GM19372 (cell line): Measurements from ENCODE around the gene DYRK3.
"Not testable (repeated sequence)": the region's sequence is repeated elsewhere in the genome, so short reads cannot be mapped to it uniquely, and the experiment has no call there.

Experiments
- ATAC-seq: cut with Tn5 transposase; IDR thresholded peaks from one replicate; pipeline ENCODE4 v1.9.1; 2021; ENCODE audit warnings: mild to moderate bottlenecking, low read depth, moderate library complexity; ENCODE audit not compliant: unreplicated experiment

Gene DYRK3

GRCh38 chr1:206628916-206629315, 6.4 kb upstream of the DYRK3 start:
- ATAC-seq = no peak

DNA sequence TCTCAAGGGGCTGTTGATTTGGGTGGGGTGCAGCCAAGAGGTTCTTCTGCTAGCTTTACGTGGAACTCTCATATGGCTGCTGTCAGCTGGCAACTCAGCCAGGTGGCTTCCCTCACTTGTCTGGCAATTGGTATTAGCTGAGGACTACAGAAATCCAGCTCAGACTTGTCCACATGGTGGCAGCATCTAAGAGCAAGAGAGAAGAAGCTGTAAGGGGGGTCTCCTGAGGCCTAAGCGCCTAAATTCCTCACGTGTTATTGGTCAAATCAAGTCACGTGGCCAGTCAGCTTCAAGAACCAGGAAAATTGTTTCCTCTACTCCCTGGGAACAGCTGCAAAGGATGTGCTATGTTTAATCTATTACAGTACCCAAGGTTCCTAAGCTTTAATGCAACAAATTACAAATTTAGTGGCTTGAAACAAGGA, 4.2 kb upstream of the DYRK3 start:
- ATAC-seq = no peak

- no peak for ATAC-seq
These were observed 1.6 kb upstream of the DYRK3 start for GRCh38 chr1:206633708-206634121.

DNA sequence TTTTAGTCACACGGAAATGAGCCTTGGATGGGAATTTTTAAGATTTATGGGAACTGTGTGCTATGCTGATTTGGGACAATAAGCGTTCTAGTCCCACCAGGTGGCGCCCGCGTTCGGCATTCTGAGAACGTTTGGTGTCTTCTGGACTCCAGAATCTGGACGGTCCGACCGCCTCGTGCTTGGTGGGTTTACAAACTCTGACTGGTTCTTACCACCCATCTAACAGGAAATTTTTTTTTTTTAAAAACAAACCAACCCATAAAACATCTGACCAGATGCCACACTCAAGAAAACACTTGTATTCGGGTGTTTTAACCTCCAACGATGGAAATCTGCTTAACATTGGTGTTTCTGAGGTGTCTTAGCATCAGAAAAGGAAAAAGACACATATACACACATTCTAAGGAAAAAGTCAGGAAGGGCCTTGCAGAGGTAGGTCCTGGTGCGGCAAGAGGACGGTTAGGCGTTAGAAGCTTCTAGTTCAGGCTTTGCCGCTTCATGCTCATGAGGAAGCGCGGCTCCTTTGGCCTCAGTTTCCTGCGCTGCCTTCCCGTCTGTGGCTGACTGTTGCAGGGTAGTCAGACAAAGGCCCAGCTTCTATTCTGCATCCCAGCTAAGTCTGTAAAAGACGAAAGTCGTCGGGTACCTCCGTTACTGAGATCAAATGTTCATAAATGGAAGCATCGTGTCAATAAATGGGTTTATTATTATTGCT, 814 bp upstream of the DYRK3 start:
- no peak for ATAC-seq

DNA sequence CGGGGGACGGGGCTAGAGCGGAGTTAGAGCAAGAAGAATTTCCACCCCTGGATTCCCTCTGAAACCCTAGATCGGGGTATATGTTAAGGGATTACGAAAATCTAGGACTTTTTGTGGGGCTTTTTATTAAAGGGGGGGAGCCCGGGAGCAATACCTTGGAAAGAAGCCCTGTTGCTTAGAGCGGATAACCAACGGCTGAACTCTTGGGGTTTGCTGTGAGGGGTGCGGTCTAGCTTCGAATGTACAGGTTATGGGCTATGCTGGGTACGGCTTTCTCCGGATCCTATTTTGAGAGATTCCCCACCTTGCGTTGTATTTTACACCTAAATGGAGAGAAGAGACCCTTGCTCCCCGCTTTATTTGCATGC, 626 bp downstream of the DYRK3 start:
- ATAC-seq = no peak

GRCh38 chr1:206636671-206637070, 1.3 kb downstream of the DYRK3 start:
- ATAC-seq = no peak

DNA sequence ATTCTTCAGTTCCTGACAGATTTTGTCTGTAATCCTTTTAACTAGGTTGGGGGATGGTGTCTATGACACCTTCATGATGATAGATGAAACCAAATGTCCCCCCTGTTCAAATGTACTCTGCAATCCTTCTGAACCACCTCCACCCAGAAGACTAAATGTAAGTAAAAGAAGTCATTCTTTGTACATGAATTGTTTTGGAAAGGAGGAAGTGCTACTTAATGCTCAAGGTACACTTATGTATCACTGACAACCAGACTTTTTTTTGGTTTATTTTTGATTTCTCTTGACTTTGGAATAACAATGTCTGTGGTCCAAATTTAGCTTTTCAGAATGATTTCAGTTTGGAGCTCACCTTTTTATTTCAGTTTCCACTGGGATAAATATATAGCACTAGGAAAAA, 2.3 kb downstream of the DYRK3 start:
- no peak for ATAC-seq

DNA sequence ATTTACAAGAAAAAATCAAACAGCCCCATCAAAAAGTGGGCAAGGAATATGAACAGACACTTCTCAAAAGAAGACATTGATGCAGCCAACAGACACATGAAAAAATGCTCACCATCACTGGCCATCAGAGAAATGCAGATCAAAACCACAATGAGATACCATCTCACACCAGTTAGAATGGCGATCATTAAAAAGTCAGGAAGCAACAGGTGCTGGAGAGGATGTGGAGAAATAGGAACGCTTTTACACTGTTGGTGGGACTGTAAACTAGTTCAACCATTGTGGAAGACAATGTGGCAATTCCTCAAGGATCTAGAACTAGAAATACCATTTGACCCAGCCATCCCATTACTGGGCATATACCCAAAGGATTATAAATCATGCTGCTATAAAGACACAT, 6.7 kb downstream of the DYRK3 start:
- not testable (repeated sequence) for ATAC-seq

- ATAC-seq = no peak
These were observed 7.9 kb downstream of the DYRK3 start for GRCh38 chr1:206643118-206643698.

- ATAC-seq = no peak
These were observed 11.2 kb downstream of the DYRK3 start for GRCh38 chr1:206646504-206646903.

DNA sequence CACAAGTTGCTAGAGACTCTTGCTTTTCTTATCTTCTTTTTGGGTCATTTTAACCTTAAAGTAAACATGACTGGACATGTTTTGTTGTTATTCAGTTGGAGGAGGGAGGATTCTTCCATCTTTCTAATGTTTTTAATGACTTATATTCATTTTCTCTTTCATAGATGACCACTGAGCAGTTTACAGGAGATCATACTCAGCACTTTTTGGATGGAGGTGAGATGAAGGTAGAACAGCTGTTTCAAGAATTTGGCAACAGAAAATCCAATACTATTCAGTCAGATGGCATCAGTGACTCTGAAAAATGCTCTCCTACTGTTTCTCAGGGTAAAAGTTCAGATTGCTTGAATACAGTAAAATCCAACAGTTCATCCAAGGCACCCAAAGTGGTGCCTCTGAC, 11.9 kb downstream of the DYRK3 start:
- ATAC-seq = no peak

GRCh38 chr1:206649261-206649921, 14.1 kb downstream of the DYRK3 start:
- no peak for ATAC-seq

- no peak for ATAC-seq
These were observed 15.7 kb downstream of the DYRK3 start for GRCh38 chr1:206651014-206651413.

DNA sequence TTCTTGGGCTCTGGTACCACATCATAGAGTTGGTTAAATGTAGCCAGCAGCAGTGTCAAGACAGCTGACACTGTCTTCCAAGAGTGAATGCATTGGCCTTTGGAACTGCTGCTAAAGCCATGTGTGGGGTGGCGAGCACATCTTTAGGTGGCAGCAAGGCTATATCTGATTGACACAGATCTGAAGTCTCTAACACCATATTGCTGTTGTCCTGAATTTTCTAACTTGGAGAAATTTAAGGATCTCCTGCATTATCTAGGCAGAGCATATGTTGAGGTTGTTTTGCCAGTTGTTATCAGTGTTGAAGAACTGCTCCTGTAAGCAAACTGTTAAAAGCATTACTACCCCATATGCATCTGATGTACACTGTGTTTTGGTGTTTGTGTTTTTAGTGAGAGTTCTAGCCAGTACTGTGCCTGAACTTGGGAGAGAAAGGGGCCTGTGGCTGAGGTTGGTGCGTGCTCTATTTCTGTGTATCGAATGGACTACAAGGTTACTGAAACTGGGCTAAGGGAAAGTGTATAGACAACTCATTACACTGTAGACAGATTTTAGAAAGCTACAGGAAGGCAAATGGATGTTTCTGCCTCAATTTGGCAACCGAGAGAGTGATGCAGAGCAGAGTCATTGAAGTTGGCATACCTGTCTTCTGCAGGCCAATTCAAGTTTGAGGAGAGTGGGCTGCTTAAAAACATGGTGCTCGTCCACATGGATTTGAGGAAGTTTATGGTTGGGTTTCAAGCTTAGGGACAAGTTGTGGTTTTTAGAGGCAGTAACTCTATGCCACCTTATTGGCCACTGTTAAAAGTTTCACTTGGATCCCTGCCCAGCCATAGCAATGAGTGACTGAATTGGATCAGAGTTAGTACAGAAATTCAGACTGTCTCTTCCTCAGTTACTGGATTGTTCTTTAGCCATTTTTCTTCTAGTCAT, 16.9 kb downstream of the DYRK3 start:
- no peak for ATAC-seq

GRCh38 chr1:206653715-206654459, 18.6 kb downstream of the DYRK3 start:
- ATAC-seq = no peak

- ATAC-seq = no peak
These were observed 19.5 kb downstream of the DYRK3 start for GRCh38 chr1:206654828-206655227.

DNA sequence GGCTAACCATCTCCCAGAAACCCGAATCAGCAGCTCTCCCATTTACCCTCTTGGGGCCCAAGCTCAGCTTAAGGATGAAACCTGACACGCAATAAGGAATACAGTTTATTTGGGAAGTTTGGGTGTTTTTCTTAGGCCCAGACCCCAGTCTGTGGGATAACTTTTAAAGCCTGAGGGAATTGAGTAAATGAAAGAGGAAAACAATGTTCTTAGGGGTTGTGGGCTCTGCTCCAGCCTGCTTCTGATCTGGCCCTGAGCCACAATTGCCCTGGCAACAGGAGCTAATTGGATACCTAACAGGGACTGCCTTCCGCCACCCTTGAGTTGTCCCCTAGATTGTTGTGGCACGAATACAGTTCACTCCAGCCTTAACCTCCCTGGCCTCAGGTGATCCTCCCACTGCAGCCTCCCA, 20.1 kb downstream of the DYRK3 start:
- no peak for ATAC-seq

- no peak for ATAC-seq
These were observed 21.6 kb downstream of the DYRK3 start for GRCh38 chr1:206656936-206657335.

DNA sequence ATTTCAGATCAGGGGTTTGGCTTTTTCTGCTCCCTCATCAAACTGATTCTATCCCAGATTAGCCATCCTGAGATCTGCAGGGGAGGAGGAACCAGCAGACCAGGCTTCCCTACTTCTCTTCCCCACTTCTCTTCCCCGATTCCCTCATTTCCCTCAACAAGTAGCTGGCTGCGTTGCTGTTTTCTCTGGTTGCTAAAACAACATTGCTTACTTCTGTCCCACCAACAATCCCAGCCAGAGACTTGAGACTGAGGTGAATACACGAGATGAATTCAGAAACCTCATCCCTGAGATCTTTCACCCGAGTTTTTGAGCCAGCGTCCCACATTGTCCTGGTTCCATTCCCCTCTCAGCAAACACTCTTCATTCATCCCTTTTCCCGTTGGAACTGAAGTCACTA, 22.4 kb downstream of the DYRK3 start:
- ATAC-seq = no peak

DNA sequence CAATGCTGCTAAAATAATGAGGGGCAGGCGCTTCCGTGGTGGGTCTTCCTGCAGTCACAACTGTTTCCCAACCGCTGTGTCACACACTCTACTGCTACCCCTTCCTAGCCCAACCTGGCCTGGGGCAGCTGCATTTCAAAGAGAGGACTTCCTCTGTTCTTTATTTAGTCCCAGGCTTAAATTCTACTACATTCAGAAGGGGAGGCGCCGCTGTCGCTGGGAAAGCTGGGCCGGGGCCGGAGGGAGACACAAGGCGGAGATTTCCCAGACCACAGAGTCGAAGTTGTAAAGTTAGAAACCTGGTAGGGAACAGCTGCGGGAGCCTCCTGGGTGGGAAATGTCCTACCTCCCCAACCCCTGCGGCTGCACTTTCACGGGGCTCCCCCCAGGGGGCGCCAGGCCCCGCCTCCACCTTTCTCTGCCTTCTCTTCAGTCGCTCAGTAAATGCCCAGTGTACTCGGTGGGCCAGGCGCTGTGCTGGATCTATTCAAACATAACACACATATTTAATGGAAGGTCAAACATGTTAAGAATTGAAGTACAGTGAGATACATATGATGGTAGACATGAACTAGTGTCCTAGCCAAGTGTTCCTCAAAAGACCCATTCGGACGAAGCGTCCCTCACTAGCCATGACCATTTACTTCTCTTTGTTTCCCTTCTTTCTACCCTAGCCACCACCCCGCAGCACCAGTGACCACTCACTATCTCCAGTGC, 23.1 kb downstream of the DYRK3 start:
- no peak for ATAC-seq
